ENCODE results near the gene BCAP29. TPM values are rescaled to one million over a fixed set of nuclear protein-coding genes. Genes with fewer than 3 reads are reported as not detected.
A peak's percentile ranks its signal among the peaks of the same experiment; 100 is the strongest.

Gene BCAP29
- total RNA-seq, 2 donors from 2014 or later: 64.9 to 72.7 TPM

DNA sequence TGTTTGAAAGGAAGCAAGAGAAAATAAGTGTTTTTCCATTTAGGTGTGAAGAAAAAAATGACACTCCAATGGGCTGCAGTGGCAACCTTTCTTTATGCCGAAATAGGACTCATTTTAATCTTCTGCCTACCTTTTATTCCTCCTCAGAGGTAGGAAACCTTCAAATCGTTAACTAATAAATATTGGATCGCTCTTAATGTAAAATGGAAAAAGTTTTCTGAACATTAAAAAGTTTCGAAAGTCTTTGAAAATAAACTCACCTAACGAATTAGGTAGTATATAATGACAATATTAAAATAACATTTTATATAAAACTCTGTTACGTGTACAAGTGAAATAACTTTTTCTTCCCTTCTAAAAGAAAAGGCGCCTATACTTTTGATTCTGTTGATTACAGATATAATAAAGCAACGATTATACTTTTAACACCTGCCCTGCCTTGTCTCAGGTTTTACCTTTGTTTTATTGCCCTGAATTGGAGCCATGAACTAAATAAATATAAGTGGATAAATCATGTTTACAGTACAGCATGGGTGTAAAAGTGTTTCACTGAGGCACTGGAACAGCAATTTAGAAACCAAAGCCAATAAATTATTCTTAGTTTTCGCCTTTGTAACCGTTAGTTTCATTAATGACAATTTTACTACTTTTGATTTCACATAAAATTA is 804 bp downstream of the BCAP29 start:
- intact Hi-C loops (cut with DNase I, micrococcal nuclease): no loop called here
- no peak for DNase-seq
- peak; percentile 65 for ATAC-seq

DNA sequence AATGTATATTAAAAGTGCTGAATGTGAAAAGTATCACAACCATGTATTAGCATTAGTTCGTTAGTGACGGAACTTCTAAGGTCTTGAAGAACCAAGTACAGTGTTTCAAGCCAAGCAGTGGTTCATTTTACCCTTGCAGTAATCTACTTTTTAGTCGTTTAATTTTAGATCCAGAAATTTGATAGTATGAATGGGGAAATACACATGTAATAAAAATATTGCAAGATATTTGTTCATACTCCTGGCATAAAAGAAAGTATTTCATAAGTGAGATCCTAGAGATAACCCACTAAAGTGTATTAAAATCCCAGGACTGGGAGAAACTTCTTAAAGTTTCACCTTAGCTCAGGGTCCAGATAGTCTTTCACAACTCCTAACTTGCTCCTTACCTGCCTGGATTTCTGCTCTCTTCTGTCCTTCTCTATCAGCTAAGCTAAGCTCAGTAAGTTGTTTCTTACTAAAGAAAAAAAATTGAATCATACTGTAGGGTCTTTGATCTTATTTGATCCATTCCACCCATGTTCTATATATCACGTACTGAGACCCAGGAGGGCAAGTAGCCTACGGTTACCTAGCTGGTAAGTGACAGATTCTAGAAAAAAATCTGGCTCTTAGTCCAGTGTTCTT is 1.5 kb downstream of the BCAP29 start:
- ATAC-seq (no peak), DNase-seq (no peak)
- intact Hi-C loops (cut with DNase I, micrococcal nuclease): no loop called here

DNA sequence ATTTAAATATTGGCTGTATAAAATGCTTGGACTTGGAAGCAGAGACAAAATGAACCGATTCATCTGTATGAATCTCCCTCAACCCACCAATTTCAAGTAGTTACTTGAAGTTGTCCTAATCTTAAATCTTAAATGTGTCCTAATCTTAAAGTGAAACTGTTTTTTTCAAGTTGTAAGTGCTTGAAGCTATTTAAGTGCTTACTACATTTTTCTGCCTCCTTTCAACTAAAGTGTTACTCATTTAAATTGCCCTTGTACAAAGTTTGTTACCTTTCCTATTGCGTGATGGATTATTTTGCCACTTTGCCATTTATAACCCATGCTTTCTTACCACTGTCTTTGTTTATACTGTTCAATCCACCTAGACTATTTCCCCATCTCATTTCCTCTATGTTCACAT is 2.8 kb downstream of the BCAP29 start:
- intact Hi-C loops (cut with DNase I, micrococcal nuclease): no loop called here
- ATAC-seq (no peak), DNase-seq (no peak)

DNA sequence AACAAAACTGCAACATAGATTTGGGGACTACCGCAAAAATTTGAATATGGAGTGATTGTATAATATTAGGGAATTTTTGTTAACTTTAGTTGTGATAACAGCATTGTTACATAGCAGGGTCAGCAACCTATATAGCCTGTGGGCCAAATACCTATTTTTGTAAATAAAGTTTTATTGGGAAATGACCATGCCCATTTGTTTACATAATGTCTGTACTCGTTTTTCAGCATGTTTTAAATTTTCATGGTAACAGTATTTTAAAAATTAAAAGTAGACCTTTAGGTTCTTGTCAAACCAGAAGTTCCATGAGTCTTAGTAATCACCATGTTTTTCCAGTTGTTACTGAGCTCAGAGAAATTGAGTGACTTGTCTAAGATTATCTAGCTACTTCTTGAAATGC is 4.7 kb downstream of the BCAP29 start:
- DNase-seq: no peak
- intact Hi-C loops (cut with DNase I, micrococcal nuclease): no loop called here
- no peak for ATAC-seq

DNA sequence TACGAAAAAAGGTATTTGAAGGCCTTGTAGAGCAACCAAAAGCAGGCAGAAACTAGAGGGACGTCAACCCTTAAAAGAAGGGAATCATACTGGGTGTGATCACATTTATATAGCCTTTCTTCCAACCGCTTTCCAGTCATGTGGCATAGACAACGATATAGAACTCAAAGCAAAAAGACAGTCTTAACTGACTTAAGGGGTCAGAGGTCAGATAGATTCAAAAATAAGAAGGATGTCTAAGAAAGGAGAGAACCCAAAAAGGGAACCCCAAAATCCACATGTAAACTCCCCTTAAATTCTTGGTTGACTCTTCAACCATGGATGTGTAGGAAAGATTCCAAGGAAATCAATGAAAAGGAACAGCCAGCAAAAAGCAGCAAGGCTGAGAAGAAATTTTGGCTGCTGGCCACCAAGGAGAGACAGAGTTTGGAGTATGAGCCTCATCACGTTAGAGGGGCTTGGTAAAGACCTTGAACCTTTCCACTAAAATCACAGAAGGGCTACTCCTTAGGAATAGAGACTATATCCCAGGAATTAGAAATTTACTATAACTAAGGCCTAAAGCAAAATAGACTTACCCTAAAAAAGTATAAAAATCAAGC is 8.6 kb downstream of the BCAP29 start:
- intact Hi-C loops (cut with DNase I, micrococcal nuclease): no loop called here
- DNase-seq (no peak), ATAC-seq (no peak)

DNA sequence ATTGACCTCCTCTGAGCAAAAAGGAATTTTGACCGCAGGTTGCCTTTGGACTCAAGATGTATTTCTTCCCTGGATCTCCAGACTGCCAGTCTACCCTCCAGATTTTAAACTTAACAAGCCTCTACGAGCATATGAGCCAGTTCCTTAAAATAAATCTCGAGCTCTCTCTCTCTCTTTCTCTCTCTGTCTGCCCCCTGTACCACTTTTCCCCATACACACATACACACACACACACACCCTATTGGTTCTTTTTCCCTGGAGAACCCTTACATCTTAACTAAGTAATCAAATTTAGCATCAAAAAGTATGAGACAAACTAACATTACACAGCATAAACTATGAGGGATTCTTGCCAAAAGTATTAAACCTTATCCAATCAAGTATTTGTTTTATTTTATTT is 11.4 kb downstream of the BCAP29 start:
- intact Hi-C loops (cut with DNase I, micrococcal nuclease): no loop called here
- DNase-seq (no peak), ATAC-seq (no peak)

DNA sequence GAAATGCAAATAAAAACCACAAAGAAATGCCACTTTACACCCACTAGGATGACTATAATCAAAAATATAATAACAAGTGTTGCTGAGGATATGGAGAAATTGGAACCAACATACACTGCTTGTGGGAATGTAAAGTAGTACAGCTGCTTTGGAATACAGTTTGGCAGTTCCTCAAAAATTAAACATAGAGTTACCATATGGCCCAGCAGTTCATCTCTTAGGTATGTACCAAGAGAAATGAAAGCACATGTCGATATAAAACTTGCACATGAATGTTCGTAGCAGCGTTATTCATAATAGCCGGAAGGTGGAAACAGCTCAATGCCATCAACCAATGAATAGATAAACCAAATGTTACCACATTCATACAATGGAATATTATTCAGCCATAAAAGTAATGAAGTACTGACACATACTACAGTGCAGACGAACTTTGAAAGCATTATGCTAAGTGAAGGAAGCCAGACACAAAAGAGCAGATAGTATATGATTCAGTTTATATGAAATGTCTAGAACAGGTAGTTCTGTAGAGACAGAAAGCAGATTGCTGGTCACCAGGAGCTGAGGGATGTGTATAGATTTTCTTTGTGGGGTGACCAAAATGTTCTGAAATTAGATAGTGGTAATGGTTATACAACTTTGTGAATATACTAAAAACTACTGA is 12.4 kb downstream of the BCAP29 start:
- intact Hi-C loops (cut with DNase I, micrococcal nuclease): no loop called here
- ATAC-seq: no peak
- no peak for DNase-seq

DNA sequence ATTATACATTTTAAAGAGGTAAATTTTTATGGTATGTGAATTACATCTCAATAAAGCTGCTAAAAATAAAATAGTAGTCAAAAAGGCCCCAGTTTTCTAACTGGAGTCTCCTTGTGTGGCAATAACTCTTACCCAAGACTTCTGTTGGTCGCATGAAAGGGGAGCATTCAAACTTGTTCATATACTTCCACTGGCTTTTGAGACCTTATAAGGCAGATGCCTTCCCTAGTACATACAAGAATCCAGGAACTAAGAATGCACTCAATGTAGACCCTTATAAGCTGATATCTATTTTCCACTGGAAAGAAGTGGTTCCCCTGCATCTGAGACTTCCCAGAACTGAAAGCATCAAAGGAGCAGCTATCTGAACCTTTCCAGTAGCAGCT is 13.0 kb downstream of the BCAP29 start:
- intact Hi-C loops (cut with DNase I, micrococcal nuclease): no loop called here
- no peak for DNase-seq

DNA sequence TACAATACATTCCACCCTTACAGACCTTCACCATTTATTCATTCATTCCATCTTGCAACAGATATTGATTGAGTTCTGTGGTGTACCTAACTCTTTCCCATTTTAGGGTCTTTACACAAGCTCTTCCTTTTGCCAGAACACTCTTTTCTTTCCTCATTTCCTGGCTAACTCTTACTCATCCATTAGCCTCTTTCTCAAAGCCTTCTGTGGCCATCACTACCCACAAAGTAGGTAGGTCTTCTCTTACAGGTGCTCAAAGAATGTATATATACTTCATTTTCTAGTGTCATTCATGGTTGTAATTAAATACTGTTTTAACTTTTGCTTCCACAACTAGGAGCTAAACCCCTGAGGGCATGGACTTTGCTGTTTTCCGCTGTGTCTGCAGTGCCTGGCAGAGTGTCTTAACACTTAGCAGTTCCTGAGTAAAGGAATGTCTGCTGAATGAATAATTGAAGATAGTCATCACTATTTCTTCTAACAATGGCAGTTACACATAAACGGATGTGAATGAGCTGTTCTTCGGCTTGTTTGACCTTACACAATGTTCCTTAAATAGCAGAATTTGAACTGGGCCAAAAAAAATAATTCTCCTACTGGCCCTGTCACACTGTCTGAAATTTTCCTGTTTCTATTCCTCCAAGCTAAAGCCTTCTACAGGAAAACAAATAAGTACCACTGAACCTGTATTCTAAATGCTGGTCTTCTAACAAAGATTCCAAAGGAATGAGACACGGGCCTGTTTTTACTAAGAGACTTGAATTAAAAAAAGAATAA is 15.1 kb downstream of the BCAP29 start:
- DNase-seq (no peak), ATAC-seq (no peak)
- intact Hi-C loops (cut with DNase I, micrococcal nuclease): no loop called here

More for the DNA sequence above, 13.0 kb downstream of the BCAP29 start:
- no peak for ATAC-seq

DNA sequence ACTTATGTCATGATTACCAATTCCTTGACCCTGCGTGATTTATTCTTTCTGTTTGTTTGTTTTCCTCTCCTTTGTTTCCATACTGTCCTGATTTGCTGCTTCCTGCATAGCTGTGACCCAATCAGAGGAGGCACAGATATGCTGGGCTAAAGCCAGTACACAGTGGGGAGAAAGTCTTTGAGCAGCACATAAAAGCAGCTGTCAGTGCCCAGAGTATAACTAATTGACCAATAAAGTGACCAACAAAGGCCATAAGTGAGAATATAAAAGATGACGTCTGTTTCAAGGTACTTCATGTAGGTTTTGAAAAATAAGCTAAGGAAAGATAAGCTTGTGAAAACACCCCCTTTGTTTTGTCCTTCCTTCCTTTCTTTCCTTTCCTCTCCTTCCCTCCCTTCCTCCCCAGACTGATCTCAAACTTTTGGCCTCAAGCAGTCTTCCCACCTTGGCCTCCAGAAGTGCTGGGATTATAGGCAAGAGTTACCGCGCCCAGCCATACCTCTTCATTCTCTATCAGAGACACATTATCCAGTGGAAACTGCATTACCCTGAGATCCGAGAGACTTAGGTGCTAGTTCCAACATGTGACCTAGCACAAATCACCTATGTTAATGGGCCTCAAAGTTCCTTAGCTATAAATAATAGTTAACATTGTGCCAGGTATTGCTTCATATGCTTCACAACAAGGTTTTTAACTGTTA is 17.0 kb downstream of the BCAP29 start:
- DNase-seq (no peak), ATAC-seq (peak; percentile 87)
- intact Hi-C loops (cut with DNase I, micrococcal nuclease): no loop called here

DNA sequence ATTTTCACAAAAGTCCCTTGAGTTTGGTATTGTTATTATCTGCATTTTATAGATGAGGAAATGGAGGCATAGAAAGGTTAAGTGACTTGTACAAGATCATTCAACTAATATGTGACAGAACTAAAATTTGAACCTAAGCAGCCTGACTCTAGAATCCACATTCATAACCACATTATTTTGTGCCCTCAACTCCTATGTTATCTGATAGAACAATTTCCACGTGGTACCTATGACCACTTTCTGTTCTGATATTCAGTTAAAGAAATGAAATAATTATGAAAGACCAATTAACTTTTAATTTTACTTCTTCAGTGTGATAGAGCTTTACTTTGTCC is 17.5 kb downstream of the BCAP29 start:
- DNase-seq: no peak
- no peak for ATAC-seq
- intact Hi-C loops (cut with DNase I, micrococcal nuclease): no loop called here

DNA sequence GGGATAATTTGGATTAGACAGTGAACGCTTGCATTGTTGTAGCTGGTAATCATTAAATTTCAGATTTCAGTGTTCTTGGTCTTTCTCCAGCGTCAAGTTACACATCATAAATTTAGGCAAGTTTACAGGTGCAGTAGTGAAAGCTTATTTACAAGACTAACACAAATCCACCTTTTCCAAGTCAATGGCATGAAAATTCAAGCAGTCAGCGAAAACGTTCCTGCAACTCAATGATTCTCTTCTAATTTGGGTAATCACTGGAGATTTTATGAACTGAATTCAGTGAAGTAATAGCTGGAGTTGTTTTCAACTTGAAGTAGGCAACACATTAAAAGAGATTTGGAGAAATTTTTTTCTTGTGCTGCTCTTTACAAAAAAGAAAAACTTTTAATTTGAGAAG is 17.9 kb downstream of the BCAP29 start:
- ATAC-seq: no peak
- intact Hi-C loops (cut with DNase I, micrococcal nuclease): no loop called here
- DNase-seq: no peak

DNA sequence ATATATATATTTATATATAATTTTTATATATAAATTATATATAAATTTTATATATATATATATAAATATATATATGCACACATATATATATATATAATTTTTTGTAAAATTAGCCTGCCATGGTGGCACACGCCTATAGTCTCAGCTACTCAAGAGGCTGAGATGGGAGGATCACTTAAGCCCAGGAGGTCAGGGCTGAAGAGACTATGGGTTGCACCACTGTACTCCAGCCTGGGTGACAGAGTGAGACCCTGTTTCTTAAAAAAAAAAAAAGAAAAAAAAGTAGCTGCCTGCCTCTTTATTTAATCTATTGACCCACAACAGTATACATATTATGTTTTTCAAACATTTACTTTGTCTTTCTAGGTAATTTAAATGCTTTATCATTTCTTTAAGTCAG is 19.2 kb downstream of the BCAP29 start:
- ATAC-seq: no peak
- intact Hi-C loops (cut with DNase I, micrococcal nuclease): no loop called here
- DNase-seq: no peak

DNA sequence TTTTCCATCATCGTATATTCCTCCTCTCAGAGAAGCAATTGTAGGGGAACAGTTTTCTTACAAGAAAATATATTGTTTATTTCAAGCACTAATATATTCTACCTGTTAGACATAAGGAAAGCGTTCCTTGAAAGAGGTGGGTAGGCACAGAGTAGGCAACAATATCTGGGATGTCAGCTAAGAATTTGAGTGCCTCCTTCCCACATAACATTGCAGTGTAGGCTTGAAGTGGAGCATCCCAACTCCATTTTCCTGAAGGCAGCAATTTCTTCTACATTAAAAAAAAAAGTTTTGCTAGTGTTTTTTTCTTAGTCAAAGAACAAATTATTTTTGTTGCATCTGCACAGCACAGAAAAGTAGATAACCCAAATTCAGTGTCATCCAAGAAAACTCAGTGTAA is 20.8 kb downstream of the BCAP29 start:
- no peak for ATAC-seq
- DNase-seq: no peak
- intact Hi-C loops (cut with DNase I, micrococcal nuclease): no loop called here

DNA sequence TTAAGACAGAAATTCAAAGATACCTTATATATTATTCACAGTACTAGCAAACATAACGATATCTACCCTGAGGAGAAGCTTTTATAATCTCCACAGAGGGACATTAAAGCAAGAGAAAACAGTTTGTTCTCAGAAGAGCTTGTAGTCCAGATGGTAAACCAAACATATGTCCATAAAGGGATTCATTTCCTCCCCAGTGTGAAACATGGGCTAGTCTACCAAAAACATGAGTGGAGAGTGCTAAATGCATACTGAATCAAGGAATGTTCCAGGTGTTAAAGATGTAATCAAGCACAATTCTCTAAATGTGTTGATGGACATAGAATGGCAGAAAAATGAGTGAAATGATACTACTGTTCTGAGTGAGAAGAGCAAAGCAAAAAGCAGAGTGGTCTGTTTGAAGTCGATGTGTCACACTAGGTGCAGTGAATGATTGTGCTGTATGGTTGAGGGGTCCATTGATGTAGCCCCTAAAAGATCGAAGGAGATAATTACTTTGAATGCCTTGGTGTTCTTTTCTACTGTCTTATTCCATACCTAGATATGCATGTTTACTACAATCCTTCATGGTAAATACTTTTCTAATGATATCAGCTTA is 25.3 kb downstream of the BCAP29 start:
- DNase-seq: no peak
- intact Hi-C loops (cut with DNase I, micrococcal nuclease): no loop called here
- ATAC-seq: no peak

DNA sequence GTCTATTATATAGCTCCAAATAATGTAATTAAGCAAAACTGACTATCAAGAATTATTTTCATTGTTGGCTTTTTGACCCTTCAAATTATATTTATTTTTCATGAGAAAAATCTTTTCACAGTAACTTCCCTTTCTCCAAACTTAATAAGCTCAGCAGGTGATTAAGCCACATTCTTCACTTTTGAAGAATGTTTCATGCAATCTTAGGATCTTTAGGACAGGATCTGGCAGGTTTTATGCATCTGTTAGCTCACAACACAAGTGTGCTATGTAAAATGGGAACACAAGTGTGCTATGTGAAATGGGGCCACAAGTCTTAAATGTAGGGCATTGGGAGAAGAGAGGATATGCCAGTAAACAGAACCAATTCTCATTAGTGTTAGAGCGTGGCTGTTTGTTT is 26.3 kb downstream of the BCAP29 start:
- ATAC-seq (no peak), DNase-seq (no peak)
- intact Hi-C loops (cut with DNase I, micrococcal nuclease): no loop called here

DNA sequence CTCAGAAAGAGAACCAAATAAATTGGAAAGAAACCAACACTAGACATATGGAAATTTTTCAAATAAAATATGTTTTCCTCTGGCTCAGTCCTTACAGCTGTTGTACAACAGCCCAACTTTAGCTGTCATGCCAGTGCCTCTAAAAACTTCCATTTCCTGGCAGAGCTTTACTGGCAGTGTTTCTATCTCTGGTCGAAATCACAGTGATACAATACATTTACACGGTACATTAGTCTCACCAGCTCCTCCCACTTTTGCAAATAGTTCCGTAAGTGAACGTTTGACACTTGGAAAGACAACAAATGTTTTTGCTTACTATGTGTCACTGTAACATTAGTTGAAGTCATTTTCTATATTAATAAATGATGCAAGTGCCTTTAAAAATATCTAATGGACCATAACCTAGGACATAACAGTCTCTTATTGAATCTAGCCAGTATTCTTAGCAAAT is 29.8 kb downstream of the BCAP29 start:
- DNase-seq (no peak), ATAC-seq (no peak)
- intact Hi-C loops (cut with DNase I, micrococcal nuclease): no loop called here

DNA sequence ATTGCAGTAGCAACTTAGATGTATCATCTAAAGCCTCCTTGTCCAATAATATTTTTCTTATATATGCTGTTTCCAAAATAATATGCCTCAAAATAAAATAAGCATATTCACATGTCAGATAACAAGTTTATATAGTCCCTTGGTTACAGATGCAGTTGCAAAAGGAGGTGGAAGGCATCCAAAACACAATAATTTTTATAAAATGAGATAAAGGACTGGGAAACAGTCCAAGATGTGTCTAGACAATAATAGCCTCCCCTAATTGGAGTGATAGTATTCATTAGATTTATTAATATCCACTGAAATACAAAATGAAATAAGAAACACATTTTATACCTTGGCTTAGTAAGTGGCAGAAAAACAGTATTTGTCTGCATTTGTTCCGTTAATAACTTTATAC is 30.3 kb downstream of the BCAP29 start:
- DNase-seq (no peak), ATAC-seq (no peak)
- intact Hi-C loops (cut with DNase I, micrococcal nuclease): no loop called here

DNA sequence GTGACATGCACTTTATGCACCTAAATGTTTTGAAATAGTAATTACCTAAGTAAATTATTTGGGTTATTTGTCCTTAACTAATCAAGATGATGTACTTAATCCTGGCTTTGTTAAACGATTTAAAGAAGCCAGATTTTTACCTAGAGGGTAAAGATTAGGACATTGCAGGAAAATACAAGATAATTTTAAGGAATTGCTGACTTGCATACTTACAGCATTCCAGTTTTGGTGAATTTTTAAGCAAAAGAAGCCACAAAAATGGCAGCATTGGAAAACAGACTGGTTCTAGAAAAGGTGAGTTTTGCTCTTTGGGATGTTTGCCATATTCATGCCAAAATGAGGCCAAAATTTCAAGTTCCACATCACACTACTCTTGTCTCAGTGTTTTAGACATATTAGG is 33.4 kb downstream of the BCAP29 start:
- intact Hi-C loops (cut with DNase I, micrococcal nuclease): no loop called here
- ATAC-seq: no peak
- DNase-seq: no peak

All from left colon (tissue), 2 donors.